SK-N-SH treated with all-trans-retinoic acid at 6 μM for 48 hours (cell line): Measurements from ENCODE around the gene CEP20.

Experiments
- ATAC-seq: fragments of 200-7000 bp; cut with Tn5 transposase; 3 replicates; pipeline ENCODE4 v1.9.1; 2020; ENCODE audit warnings: mild to moderate bottlenecking, moderate library complexity
- ARNTL ChIP-seq: fragments of 450-650 bp; formaldehyde crosslinking; IDR thresholded peaks from 2 replicates; pipeline ENCODE4 v1.5.0; 2020; ENCODE audit warnings: low read depth, mild to moderate bottlenecking, moderate library complexity, borderline replicate concordance
- CSDC2 ChIP-seq: fragments of 250-450 bp; sonication (Bioruptor Pico); IDR thresholded peaks from 2 replicates; pipeline ENCODE4 v1.5.0; 2020; ENCODE audit warnings: mild to moderate bottlenecking, moderate library complexity
- ESRRG ChIP-seq: fragments of 250-450 bp; sonication (Bioruptor Pico); IDR thresholded peaks from 2 replicates; pipeline ENCODE4 v1.6.1; 2021; ENCODE audit warnings: mild to moderate bottlenecking
- GLIS3 ChIP-seq: fragments of 250-450 bp; sonication (Bioruptor Pico); IDR thresholded peaks from 2 replicates; pipeline ENCODE4 v1.5.0; 2020; ENCODE audit warnings: mild to moderate bottlenecking, moderate library complexity
- ISL1 ChIP-seq: fragments of 250-450 bp; sonication (Bioruptor Pico); IDR thresholded peaks from 2 replicates; pipeline ENCODE4 v2.1.2; 2022; ENCODE audit warnings: mild to moderate bottlenecking, moderate library complexity
- OSR1 ChIP-seq: fragments of 250-450 bp; sonication (Bioruptor Pico); IDR thresholded peaks from 2 replicates; pipeline ENCODE4 v1.8.0; 2022; ENCODE audit warnings: moderate library complexity, mild to moderate bottlenecking, inconsistent platforms
- PPARA ChIP-seq: fragments of 250-450 bp; sonication (Bioruptor Pico); IDR thresholded peaks from 2 replicates; pipeline ENCODE4 v1.5.0; 2020; ENCODE audit warnings: mild to moderate bottlenecking, borderline replicate concordance
- RARB ChIP-seq: fragments of 250-450 bp; sonication (Bioruptor Pico); IDR thresholded peaks from 2 replicates; pipeline ENCODE4 v1.8.0; 2021; ENCODE audit warnings: mild to moderate bottlenecking, moderate library complexity
- SNAI2 ChIP-seq: fragments of 250-450 bp; sonication (Bioruptor Pico); IDR thresholded peaks from 2 replicates; pipeline ENCODE4 v1.5.0; 2020; ENCODE audit warnings: mild to moderate bottlenecking, moderate library complexity
- TCF4 ChIP-seq: fragments of 250-450 bp; sonication (Bioruptor Pico); IDR thresholded peaks from 2 replicates; pipeline ENCODE4 v1.8.0; 2021; ENCODE audit warnings: mild to moderate bottlenecking, moderate library complexity, borderline replicate concordance
- TOX ChIP-seq: fragments of 250-450 bp; sonication (Bioruptor Pico); IDR thresholded peaks from 2 replicates; pipeline ENCODE4 v1.8.0; 2021; ENCODE audit warnings: mild to moderate bottlenecking, moderate library complexity, borderline replicate concordance
- ZC3H10 ChIP-seq: fragments of 250-450 bp; sonication (Bioruptor Pico); IDR thresholded peaks from 2 replicates; pipeline ENCODE4 v1.5.1; 2021; ENCODE audit warnings: mild to moderate bottlenecking, moderate library complexity
- ZFP3 ChIP-seq: fragments of 250-450 bp; sonication (Bioruptor Pico); IDR thresholded peaks from 2 replicates; pipeline ENCODE4 v1.5.0; 2020; ENCODE audit warnings: mild to moderate bottlenecking, moderate library complexity
- ZFP30 ChIP-seq: fragments of 450-650 bp; formaldehyde crosslinking; IDR thresholded peaks from 2 replicates; pipeline ENCODE4 v1.5.0; 2022; ENCODE audit warnings: mild to moderate bottlenecking, moderate library complexity
- ZNF565 ChIP-seq: fragments of 450-650 bp; formaldehyde crosslinking; conservative IDR thresholded peaks from 2 replicates; pipeline ENCODE4 v1.5.0; 2020; ENCODE audit warnings: low read depth, mild to moderate bottlenecking, moderate library complexity
- ZNF70 ChIP-seq: fragments of 450-650 bp; formaldehyde crosslinking; IDR thresholded peaks from 2 replicates; pipeline ENCODE4 v1.5.0; 2020; ENCODE audit warnings: mild to moderate bottlenecking, moderate library complexity
- TF ChIP-seq, protein P1 (sequence below): fragments of 250-450 bp; sonication (Bioruptor Pico); IDR thresholded peaks from 2 replicates; pipeline ENCODE4 v1.8.0; 2020; ENCODE audit warnings: mild to moderate bottlenecking, moderate library complexity, borderline replicate concordance
- TF ChIP-seq, protein P2 (sequence below): fragments of 250-450 bp; sonication (Bioruptor Pico); IDR thresholded peaks from 2 replicates; pipeline ENCODE4 v1.8.0; 2021; ENCODE audit warnings: low read depth, mild to moderate bottlenecking, moderate library complexity, borderline replicate concordance
- TF ChIP-seq, protein P3 (sequence below): fragments of 250-450 bp; sonication (Bioruptor Pico); IDR thresholded peaks from 2 replicates; pipeline ENCODE4 v1.5.0; 2020; ENCODE audit warnings: mild to moderate bottlenecking, moderate library complexity
- TF ChIP-seq, protein P4 (sequence below): fragments of 250-450 bp; sonication (Bioruptor Pico); IDR thresholded peaks from 2 replicates; pipeline ENCODE4 v1.5.1; 2021; ENCODE audit warnings: mild to moderate bottlenecking, moderate library complexity
- TF ChIP-seq, protein P5 (sequence below): fragments of 250-450 bp; sonication (Bioruptor Pico); IDR thresholded peaks from 2 replicates; pipeline ENCODE4 v1.5.1; 2020; ENCODE audit warnings: low read depth, mild to moderate bottlenecking, moderate library complexity

CEP20 gene

DNA sequence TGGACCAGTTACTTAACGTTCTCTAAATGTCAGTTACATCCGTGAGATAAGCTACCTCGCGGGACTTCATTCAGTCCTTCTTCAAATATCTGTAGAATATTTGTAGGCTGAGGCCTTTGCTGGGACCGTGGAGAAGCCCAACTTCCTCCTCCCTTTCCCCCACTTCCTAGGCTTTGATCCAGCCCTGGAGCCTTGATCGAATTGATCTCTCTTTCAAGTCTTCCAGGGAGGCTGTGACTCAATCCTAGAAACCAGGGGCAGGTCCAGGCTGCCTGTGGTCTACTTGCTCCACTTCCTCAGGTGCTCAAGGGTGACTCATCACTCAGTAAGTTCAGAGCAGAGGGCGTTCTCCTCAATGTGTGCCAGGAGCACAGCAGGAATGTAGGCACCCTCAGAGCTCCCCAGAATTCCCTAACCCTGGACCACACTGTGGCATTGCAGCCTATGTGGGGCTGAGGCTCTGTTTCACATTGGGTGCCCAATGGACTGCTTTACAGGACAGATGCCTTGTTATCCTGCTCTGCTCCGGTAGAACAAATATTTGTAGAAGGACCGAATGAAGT lies 11.2 kb upstream of the CEP20 start:
- ATAC-seq: peak; percentile 85
- no peak for TF ChIP-seq RARB
- TF ChIP-seq, protein P1, sequence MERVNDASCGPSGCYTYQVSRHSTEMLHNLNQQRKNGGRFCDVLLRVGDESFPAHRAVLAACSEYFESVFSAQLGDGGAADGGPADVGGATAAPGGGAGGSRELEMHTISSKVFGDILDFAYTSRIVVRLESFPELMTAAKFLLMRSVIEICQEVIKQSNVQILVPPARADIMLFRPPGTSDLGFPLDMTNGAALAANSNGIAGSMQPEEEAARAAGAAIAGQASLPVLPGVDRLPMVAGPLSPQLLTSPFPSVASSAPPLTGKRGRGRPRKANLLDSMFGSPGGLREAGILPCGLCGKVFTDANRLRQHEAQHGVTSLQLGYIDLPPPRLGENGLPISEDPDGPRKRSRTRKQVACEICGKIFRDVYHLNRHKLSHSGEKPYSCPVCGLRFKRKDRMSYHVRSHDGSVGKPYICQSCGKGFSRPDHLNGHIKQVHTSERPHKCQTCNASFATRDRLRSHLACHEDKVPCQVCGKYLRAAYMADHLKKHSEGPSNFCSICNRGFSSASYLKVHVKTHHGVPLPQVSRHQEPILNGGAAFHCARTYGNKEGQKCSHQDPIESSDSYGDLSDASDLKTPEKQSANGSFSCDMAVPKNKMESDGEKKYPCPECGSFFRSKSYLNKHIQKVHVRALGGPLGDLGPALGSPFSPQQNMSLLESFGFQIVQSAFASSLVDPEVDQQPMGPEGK (CRISPR knock-in tag): no peak
- TF ChIP-seq, protein P2, sequence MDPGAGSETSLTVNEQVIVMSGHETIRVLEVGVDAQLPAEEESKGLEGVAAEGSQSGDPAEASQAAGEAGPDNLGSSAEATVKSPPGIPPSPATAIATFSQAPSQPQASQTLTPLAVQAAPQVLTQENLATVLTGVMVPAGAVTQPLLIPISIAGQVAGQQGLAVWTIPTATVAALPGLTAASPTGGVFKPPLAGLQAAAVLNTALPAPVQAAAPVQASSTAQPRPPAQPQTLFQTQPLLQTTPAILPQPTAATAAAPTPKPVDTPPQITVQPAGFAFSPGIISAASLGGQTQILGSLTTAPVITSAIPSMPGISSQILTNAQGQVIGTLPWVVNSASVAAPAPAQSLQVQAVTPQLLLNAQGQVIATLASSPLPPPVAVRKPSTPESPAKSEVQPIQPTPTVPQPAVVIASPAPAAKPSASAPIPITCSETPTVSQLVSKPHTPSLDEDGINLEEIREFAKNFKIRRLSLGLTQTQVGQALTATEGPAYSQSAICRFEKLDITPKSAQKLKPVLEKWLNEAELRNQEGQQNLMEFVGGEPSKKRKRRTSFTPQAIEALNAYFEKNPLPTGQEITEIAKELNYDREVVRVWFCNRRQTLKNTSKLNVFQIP (CRISPR knock-in tag): no peak
- TF ChIP-seq ZC3H10 (CRISPR knock-in tag): no peak
- no peak for TF ChIP-seq ISL1 (CRISPR knock-in tag)
- no peak for TF ChIP-seq ARNTL
- TF ChIP-seq TOX (CRISPR knock-in tag): no peak
- TF ChIP-seq ZNF565 (CRISPR knock-in tag): no peak
- TF ChIP-seq, protein P3, sequence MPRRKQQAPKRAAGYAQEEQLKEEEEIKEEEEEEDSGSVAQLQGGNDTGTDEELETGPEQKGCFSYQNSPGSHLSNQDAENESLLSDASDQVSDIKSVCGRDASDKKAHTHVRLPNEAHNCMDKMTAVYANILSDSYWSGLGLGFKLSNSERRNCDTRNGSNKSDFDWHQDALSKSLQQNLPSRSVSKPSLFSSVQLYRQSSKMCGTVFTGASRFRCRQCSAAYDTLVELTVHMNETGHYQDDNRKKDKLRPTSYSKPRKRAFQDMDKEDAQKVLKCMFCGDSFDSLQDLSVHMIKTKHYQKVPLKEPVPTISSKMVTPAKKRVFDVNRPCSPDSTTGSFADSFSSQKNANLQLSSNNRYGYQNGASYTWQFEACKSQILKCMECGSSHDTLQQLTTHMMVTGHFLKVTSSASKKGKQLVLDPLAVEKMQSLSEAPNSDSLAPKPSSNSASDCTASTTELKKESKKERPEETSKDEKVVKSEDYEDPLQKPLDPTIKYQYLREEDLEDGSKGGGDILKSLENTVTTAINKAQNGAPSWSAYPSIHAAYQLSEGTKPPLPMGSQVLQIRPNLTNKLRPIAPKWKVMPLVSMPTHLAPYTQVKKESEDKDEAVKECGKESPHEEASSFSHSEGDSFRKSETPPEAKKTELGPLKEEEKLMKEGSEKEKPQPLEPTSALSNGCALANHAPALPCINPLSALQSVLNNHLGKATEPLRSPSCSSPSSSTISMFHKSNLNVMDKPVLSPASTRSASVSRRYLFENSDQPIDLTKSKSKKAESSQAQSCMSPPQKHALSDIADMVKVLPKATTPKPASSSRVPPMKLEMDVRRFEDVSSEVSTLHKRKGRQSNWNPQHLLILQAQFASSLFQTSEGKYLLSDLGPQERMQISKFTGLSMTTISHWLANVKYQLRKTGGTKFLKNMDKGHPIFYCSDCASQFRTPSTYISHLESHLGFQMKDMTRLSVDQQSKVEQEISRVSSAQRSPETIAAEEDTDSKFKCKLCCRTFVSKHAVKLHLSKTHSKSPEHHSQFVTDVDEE: no peak
- no peak for TF ChIP-seq TCF4 (CRISPR knock-in tag)
- no peak for TF ChIP-seq SNAI2 (CRISPR knock-in tag)
- TF ChIP-seq ZFP30 (CRISPR knock-in tag): no peak
- TF ChIP-seq, protein P4, sequence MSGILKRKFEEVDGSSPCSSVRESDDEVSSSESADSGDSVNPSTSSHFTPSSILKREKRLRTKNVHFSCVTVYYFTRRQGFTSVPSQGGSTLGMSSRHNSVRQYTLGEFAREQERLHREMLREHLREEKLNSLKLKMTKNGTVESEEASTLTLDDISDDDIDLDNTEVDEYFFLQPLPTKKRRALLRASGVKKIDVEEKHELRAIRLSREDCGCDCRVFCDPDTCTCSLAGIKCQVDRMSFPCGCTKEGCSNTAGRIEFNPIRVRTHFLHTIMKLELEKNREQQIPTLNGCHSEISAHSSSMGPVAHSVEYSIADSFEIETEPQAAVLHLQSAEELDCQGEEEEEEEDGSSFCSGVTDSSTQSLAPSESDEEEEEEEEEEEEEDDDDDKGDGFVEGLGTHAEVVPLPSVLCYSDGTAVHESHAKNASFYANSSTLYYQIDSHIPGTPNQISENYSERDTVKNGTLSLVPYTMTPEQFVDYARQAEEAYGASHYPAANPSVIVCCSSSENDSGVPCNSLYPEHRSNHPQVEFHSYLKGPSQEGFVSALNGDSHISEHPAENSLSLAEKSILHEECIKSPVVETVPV (CRISPR knock-in tag): no peak
- TF ChIP-seq OSR1 (CRISPR knock-in tag): no peak
- TF ChIP-seq ESRRG: no peak
- TF ChIP-seq CSDC2 (CRISPR knock-in tag): no peak
- no peak for TF ChIP-seq GLIS3
- no peak for TF ChIP-seq PPARA (CRISPR knock-in tag)

DNA sequence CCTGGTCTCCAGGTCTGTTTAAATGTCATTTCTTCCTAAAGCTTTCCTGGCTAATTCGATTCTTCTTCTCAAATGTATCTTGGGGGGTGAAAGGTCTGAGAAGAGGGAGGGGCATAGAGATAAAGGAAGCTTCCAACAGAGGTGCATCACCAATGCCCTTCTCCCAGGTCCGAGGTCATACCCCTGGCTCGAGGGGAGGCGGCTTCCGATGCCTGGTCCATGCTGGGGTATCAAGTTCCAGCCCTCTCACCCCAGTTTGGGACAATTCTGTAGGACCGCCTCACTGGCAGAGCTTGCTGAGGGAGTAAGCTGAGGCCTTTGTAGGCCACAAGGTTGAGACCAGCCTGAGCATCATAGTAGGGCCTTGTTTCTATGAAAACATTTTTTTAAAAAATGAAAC lies 10.3 kb upstream of the CEP20 start:
- TF ChIP-seq ZNF565 (CRISPR knock-in tag): no peak
- TF ChIP-seq, protein P5, sequence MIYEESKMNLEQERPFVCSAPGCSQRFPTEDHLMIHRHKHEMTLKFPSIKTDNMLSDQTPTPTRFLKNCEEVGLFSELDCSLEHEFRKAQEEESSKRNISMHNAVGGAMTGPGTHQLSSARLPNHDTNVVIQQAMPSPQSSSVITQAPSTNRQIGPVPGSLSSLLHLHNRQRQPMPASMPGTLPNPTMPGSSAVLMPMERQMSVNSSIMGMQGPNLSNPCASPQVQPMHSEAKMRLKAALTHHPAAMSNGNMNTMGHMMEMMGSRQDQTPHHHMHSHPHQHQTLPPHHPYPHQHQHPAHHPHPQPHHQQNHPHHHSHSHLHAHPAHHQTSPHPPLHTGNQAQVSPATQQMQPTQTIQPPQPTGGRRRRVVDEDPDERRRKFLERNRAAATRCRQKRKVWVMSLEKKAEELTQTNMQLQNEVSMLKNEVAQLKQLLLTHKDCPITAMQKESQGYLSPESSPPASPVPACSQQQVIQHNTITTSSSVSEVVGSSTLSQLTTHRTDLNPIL: no peak
- no peak for TF ChIP-seq ARNTL
- TF ChIP-seq ZFP3 (CRISPR knock-in tag): no peak
- no peak for ATAC-seq

DNA sequence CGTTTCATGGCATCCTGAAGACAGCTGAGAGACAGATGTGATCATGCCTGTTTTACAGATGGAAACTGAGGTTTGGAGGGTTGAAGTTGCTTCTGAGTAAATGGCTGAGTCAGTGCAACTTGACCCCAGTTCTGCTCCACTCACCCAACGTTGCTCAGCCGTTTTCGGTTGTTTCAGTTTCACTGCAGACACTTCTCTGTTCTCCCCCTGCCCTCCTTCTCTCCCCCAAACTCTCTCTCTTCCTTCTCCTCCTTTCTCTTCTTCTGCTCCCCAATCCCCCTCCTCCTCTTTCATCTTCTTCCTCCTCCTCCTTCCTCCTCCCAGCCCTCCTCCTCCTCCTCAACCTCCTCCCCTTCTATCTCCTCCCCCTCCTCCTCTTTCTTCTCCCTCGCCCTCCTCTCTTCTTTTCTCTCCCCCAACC lies 9.4 kb upstream of the CEP20 start:
- peak; percentile 56; the same call in 2 of the 3 replicates for ATAC-seq
- TF ChIP-seq, protein P4 (CRISPR knock-in tag): no peak
- TF ChIP-seq ZNF565 (CRISPR knock-in tag): no peak
- TF ChIP-seq ESRRG: no peak
- TF ChIP-seq, protein P5: no peak
- TF ChIP-seq, protein P1 (CRISPR knock-in tag): no peak
- TF ChIP-seq ZNF70 (CRISPR knock-in tag): no peak
- no peak for TF ChIP-seq GLIS3
